Measurements from ENCODE around the gene CNOT4. TPM values are rescaled to one million over a fixed set of nuclear protein-coding genes. Genes with fewer than 3 reads are reported as not detected.

The CNOT4 gene
- total and polyA plus RNA-seq, 2 of the 8 experiments (the other 6 are each of a cell fraction or from before 2014, with no cell fraction given): 10.9 to 25.8 TPM

- POLR2A ChIA-PET (ENCODE audit: partially characterized antibody): interaction anchor here (0.6 kb wide), 1 partner anchor 698 kb away, joined by 4 read pairs; no protein-coding TSS in a partner anchor
- H3K79me2 ChIP-seq (ENCODE audit: control insufficient read depth in 1 of 2, insufficient read depth in 2 of 2, low read length in 2 of 2): peaks cover 0 to 91% of the 10 kb centered on the region in 2 experiments; a peak in 3 of 4 replicates
Measured at GRCh38 chr7:135493362-135493761, 16.5 kb downstream of the CNOT4 start.

More at GRCh38 chr7:135493362-135493761, 16.5 kb downstream of the CNOT4 start:
- no peak overlapping the region for H2BK15ac ChIP-seq (ENCODE audit: low read length)
- H3K9me3 ChIP-seq (ENCODE audit: insufficient read depth in 2 of 2, low read depth in 1 of 2, low read length in 1 of 2): no peaks in the 10 kb centered on the region
- H2BK12ac ChIP-seq (ENCODE audit: low read depth, low read length): no peak overlapping the region
- H3K4me2 ChIP-seq (ENCODE audit: insufficient read depth in 1 of 2, low read depth in 2 of 2, low read length in 2 of 2): no peak overlapping the region
- no peak overlapping the region for H2AFZ ChIP-seq (ENCODE audit: low read length)
- no peak overlapping the region for H2BK5ac ChIP-seq (ENCODE audit: low read depth, low read length)
- no peak overlapping the region for H3K18ac ChIP-seq (ENCODE audit: extremely low read depth, low read length)
- WGBS, 2 experiments (ENCODE audit: extremely low coverage in 1 of 2, insufficient coverage in 1 of 2, insufficient read length in 1 of 2, insufficient replicate concordance in 2 of 2, low coverage in 1 of 2, low lambda C conversion rate in 2 of 2, missing lambda C conversion rate in 1 of 2): 94% methylated on average over 1 of the region's 1 CpG; no CpG with 5 or more reads in 1 of the 2 experiments
- H4K8ac ChIP-seq (ENCODE audit: extremely low read depth, insufficient read depth, low read length): no peak overlapping the region
- H4K20me1 ChIP-seq (replicated peaks in 1 of 2; ENCODE audit: control insufficient read depth in 1 of 2, insufficient read depth in 2 of 2, low read length in 2 of 2): peaks cover 0 to 3% of the 10 kb centered on the region in 2 experiments
- TF ChIP-seq KDM5A (IDR thresholded peaks at IDR 0.05; ENCODE audit: low read length): no peak
- TF ChIP-seq RAD21 (IDR thresholded peaks at IDR 0.05 in 1 of 2, conservative IDR thresholded peaks at IDR 0.05 in 1 of 2; ENCODE audit: low read depth in 2 of 2, low read length in 2 of 2): no peak
- TF ChIP-seq PHF8 (conservative IDR thresholded peaks at IDR 0.05; ENCODE audit: low read depth, low read length): no peak
- TF ChIP-seq BCL11A (IDR thresholded peaks at IDR 0.05; ENCODE audit: low read depth in 2 of 2, low read length in 2 of 2): no peak
- TF ChIP-seq TBP (IDR thresholded peaks at IDR 0.05; ENCODE audit: low read depth, low read length): no peak
- no peak for TF ChIP-seq E2F6 (IDR thresholded peaks at IDR 0.05)
- no peak for TF ChIP-seq CHD2 (IDR thresholded peaks at IDR 0.05; ENCODE audit: low read length)
- TF ChIP-seq MAFK (IDR thresholded peaks at IDR 0.05; ENCODE audit: low read depth, low read length): no peak
- TF ChIP-seq TCF12 (IDR thresholded peaks at IDR 0.05; ENCODE audit: low read depth, low read length): no peak
- CTCF ChIA-PET (ENCODE audit: partially characterized antibody): interaction anchor here (0.6 to 1.3 kb wide), 3 partner anchors 25 to 158 kb away, joined by 3 to 4 read pairs (median 3); no protein-coding TSS in a partner anchor
- H4K91ac ChIP-seq (replicated peaks; ENCODE audit: insufficient read length, low read length): no peak overlapping the region
- H3K14ac ChIP-seq (ENCODE audit: insufficient read length): no peak overlapping the region
- DNase-seq (ENCODE audit: low read depth in 1 of 2, low spot score in 2 of 2) (no peak), FAIRE-seq (no peak)
- no peaks in the 10 kb centered on the region for H3K4me1 ChIP-seq (replicated peaks in 1 of 4; ENCODE audit: control insufficient read depth in 3 of 4, insufficient read depth in 4 of 4, low read length in 3 of 4)
- H2AK5ac ChIP-seq (ENCODE audit: low read depth, low read length): no peak overlapping the region
- H3K23me2 ChIP-seq (ENCODE audit: low read depth, low read length): 0 out of 2 replicates have a peak, but pooled peaks cover 2% of the 10 kb centered on the region
- H2BK20ac ChIP-seq (ENCODE audit: low read length): no peak overlapping the region
- H3K27me3 ChIP-seq (replicated peaks in 1 of 4; ENCODE audit: control insufficient read depth in 3 of 4, extremely low read depth in 1 of 4, insufficient read depth in 3 of 4, low read length in 3 of 4): no peaks in the 10 kb centered on the region
- no peak overlapping the region for H2BK120ac ChIP-seq (replicated peaks; ENCODE audit: low read depth, low read length)
- H4K5ac ChIP-seq (ENCODE audit: insufficient read length, low read depth, low read length): no peak overlapping the region
- H3K27ac ChIP-seq (ENCODE audit: low read depth, low read length): no peak overlapping the region
- H3K4ac ChIP-seq (replicated peaks; ENCODE audit: insufficient read length, low read depth, low read length): no peak overlapping the region
- H3K36me3 ChIP-seq (ENCODE audit: control insufficient read depth in 2 of 4, insufficient read depth in 4 of 4, low read length in 3 of 4): no peaks in the 10 kb centered on the region
- peaks cover 2% of the 10 kb centered on the region for H3K79me1 ChIP-seq (ENCODE audit: low read depth, low read length)
- no peak overlapping the region for H3K9ac ChIP-seq (replicated peaks in 1 of 4; ENCODE audit: extremely low read depth in 1 of 4, low read depth in 3 of 4, low read length in 3 of 4)
- no peak overlapping the region for H3K23ac ChIP-seq (ENCODE audit: insufficient read length)
- H3K4me3 ChIP-seq (ENCODE audit: extremely low read depth in 1 of 4, insufficient read depth in 2 of 4, low read depth in 3 of 4, low read length in 4 of 4): no peak overlapping the region
- no peak overlapping the region for H3K56ac ChIP-seq (replicated peaks; ENCODE audit: insufficient read length, low read depth, low read length)
